Measurements from ENCODE around the gene RPH3AL. TPM values are rescaled to one million over a fixed set of nuclear protein-coding genes. Genes with fewer than 3 reads are reported as not detected.

The RPH3AL gene
- total RNA-seq, 3 donors from 2014 or later (not counting 1 experiment from before 2014, with no cell fraction given) = 7.2 to 9.9 (median 7.9) TPM

- WGBS (ENCODE audit: insufficient coverage) = 96% methylated on average over 24 of the region's 24 CpGs
- H3K4me1 Mint-ChIP-seq = peaks cover 0 to 3% of the 10 kb centered on the region in 2 donors
- Histone ChIP-seq H3K36me3 (ENCODE audit: control insufficient read depth, insufficient read depth, low read length) (no peaks in the 10 kb centered on the region), H3K27me3 (ENCODE audit: control insufficient read depth, insufficient read depth, low read length) (no peaks in the 10 kb centered on the region), H3K4me1 (ENCODE audit: control insufficient read depth, insufficient read depth, low read length) (no peaks in the 10 kb centered on the region), H3K27ac (ENCODE audit: low read length) (no peak overlapping the region), H3K9me3 (ENCODE audit: control insufficient read depth, insufficient read depth, low read length) (no peaks in the 10 kb centered on the region), H3K4me3 (ENCODE audit: low read length) (no peak overlapping the region)
- no peak for TF ChIP-seq CTCF (IDR thresholded peaks at IDR 0.05)
- H3K36me3 Mint-ChIP-seq = no peaks in the 10 kb centered on the region
- no peaks in the 10 kb centered on the region for H3K9me3 Mint-ChIP-seq
- intact Hi-C loops (cut with micrococcal nuclease) = no loop called here
- peaks cover 0 to 6% of the 10 kb centered on the region in 2 donors for H3K27me3 Mint-ChIP-seq (ENCODE audit: low read depth in 2 of 2)
- no peak overlapping the region for H3K4me3 Mint-ChIP-seq
- H3K27ac Mint-ChIP-seq = no peak overlapping the region
- ATAC-seq (no peak), DNase-seq (no peak)
Observed at GRCh38 chr17:263773-264172, 88.8 kb downstream of the RPH3AL start.

- TF ChIP-seq CTCF (IDR thresholded peaks at IDR 0.05) = no peak
- Histone ChIP-seq H3K27me3 (ENCODE audit: control insufficient read depth, insufficient read depth, low read length) (no peaks in the 10 kb centered on the region), H3K36me3 (ENCODE audit: control insufficient read depth, insufficient read depth, low read length) (no peaks in the 10 kb centered on the region), H3K27ac (ENCODE audit: low read length) (no peak overlapping the region), H3K4me3 (ENCODE audit: low read length) (no peak overlapping the region), H3K4me1 (ENCODE audit: control insufficient read depth, insufficient read depth, low read length) (no peaks in the 10 kb centered on the region), H3K9me3 (ENCODE audit: control insufficient read depth, insufficient read depth, low read length) (no peaks in the 10 kb centered on the region)
- no peaks in the 10 kb centered on the region for H3K36me3 Mint-ChIP-seq
- H3K9me3 Mint-ChIP-seq = no peaks in the 10 kb centered on the region
- no peak for DNase-seq
- no peak for ATAC-seq
- peaks cover 0 to 6% of the 10 kb centered on the region in 2 donors for H3K4me1 Mint-ChIP-seq
- intact Hi-C loops (cut with micrococcal nuclease) = no loop called here
- 98% methylated on average over 18 of the region's 18 CpGs for WGBS (ENCODE audit: insufficient coverage)
- no peak overlapping the region for H3K4me3 Mint-ChIP-seq
- no peak overlapping the region for H3K27ac Mint-ChIP-seq
- H3K27me3 Mint-ChIP-seq (ENCODE audit: low read depth in 2 of 2) = peaks cover 0 to 6% of the 10 kb centered on the region in 2 donors
Observed at GRCh38 chr17:263271-263670, 89.3 kb downstream of the RPH3AL start.

GRCh38 chr17:261635-262034, 91.0 kb downstream of the RPH3AL start:
- Histone ChIP-seq H3K4me3 (ENCODE audit: low read length) (no peak overlapping the region), H3K4me1 (ENCODE audit: control insufficient read depth, insufficient read depth, low read length) (no peaks in the 10 kb centered on the region), H3K27ac (ENCODE audit: low read length) (no peak overlapping the region), H3K27me3 (ENCODE audit: control insufficient read depth, insufficient read depth, low read length) (no peaks in the 10 kb centered on the region), H3K9me3 (ENCODE audit: control insufficient read depth, insufficient read depth, low read length) (no peaks in the 10 kb centered on the region), H3K36me3 (ENCODE audit: control insufficient read depth, insufficient read depth, low read length) (no peaks in the 10 kb centered on the region)
- Mint-ChIP-seq H3K4me1 (peaks cover 0 to 9% of the 10 kb centered on the region in 2 donors), H3K27ac (no peak overlapping the region), H3K36me3 (no peaks in the 10 kb centered on the region), H3K9me3 (no peaks in the 10 kb centered on the region), H3K4me3 (no peak overlapping the region), H3K27me3 (ENCODE audit: low read depth in 2 of 2) (peaks cover 0 to 6% of the 10 kb centered on the region in 2 donors)
- DNase-seq (no peak), ATAC-seq (no peak)
- intact Hi-C loops (cut with micrococcal nuclease) = no loop called here
- 84% methylated on average over 8 of the region's 8 CpGs for WGBS (ENCODE audit: insufficient coverage)
- TF ChIP-seq CTCF (IDR thresholded peaks at IDR 0.05) = no peak

- peaks cover 0 to 6% of the 10 kb centered on the region in 2 donors for H3K27me3 Mint-ChIP-seq (ENCODE audit: low read depth in 2 of 2)
- H3K4me3 Mint-ChIP-seq = no peak overlapping the region
- no peak for DNase-seq
Observed at GRCh38 chr17:260944-261343, 91.7 kb downstream of the RPH3AL start.

More at GRCh38 chr17:260944-261343, 91.7 kb downstream of the RPH3AL start:
- Histone ChIP-seq H3K4me1 (ENCODE audit: control insufficient read depth, insufficient read depth, low read length) (no peaks in the 10 kb centered on the region), H3K9me3 (ENCODE audit: control insufficient read depth, insufficient read depth, low read length) (no peaks in the 10 kb centered on the region), H3K36me3 (ENCODE audit: control insufficient read depth, insufficient read depth, low read length) (no peaks in the 10 kb centered on the region), H3K27ac (ENCODE audit: low read length) (no peak overlapping the region), H3K4me3 (ENCODE audit: low read length) (no peak overlapping the region), H3K27me3 (ENCODE audit: control insufficient read depth, insufficient read depth, low read length) (no peaks in the 10 kb centered on the region)
- WGBS (ENCODE audit: insufficient coverage) = 92% methylated on average over 4 of the region's 4 CpGs
- TF ChIP-seq CTCF (IDR thresholded peaks at IDR 0.05) = no peak
- Mint-ChIP-seq H3K4me1 (peaks cover 0 to 9% of the 10 kb centered on the region in 2 donors), H3K27ac (no peak overlapping the region), H3K36me3 (no peaks in the 10 kb centered on the region), H3K9me3 (no peaks in the 10 kb centered on the region)
- no peak for ATAC-seq
- intact Hi-C loops (cut with micrococcal nuclease) = no loop called here

All from natural killer cell (primary cell).